GM19397 (cell line): Measurements from ENCODE around the gene ST3GAL5.

Experiments used
- ATAC-seq: cut with Tn5 transposase; IDR thresholded peaks from one replicate; pipeline ENCODE4 v1.9.1; 2021; ENCODE audit warnings: mild to moderate bottlenecking, moderate library complexity; ENCODE audit not compliant: unreplicated experiment

ST3GAL5 gene

GRCh38 chr2:85867556-85868292 lies 21.1 kb downstream of the ST3GAL5 start:
- ATAC-seq = no peak

GRCh38 chr2:85867121-85867520 lies 21.7 kb downstream of the ST3GAL5 start:
- no peak for ATAC-seq

GRCh38 chr2:85866165-85866659 lies 22.6 kb downstream of the ST3GAL5 start:
- no peak for ATAC-seq

GRCh38 chr2:85865539-85866164 lies 23.1 kb downstream of the ST3GAL5 start:
- ATAC-seq = no peak

- ATAC-seq = no peak
These were observed 24.1 kb downstream of the ST3GAL5 start for GRCh38 chr2:85864654-85865053.

GRCh38 chr2:85862426-85862825 lies 26.4 kb downstream of the ST3GAL5 start:
- no peak for ATAC-seq

GRCh38 chr2:85861650-85862049 lies 27.1 kb downstream of the ST3GAL5 start:
- ATAC-seq = no peak

- ATAC-seq = no peak
These were observed 27.6 kb downstream of the ST3GAL5 start for GRCh38 chr2:85861180-85861579.

- ATAC-seq = no peak
These were observed 29.9 kb downstream of the ST3GAL5 start for GRCh38 chr2:85858841-85859240.

GRCh38 chr2:85854897-85855296 lies 33.9 kb downstream of the ST3GAL5 start:
- no peak for ATAC-seq

- no peak for ATAC-seq
These were observed 34.7 kb downstream of the ST3GAL5 start for GRCh38 chr2:85854166-85854509.

- peak; percentile 37 for ATAC-seq
These were observed 35.2 kb downstream of the ST3GAL5 start for GRCh38 chr2:85853499-85854165.

GRCh38 chr2:85852937-85853498 lies 35.8 kb downstream of the ST3GAL5 start:
- ATAC-seq = peak; percentile 80

GRCh38 chr2:85852152-85852840 lies 36.5 kb downstream of the ST3GAL5 start:
- no peak for ATAC-seq

GRCh38 chr2:85851253-85852151 lies 37.3 kb downstream of the ST3GAL5 start:
- no peak for ATAC-seq

GRCh38 chr2:85850451-85850850 lies 38.3 kb downstream of the ST3GAL5 start:
- ATAC-seq = no peak

GRCh38 chr2:85847051-85847588 lies 41.7 kb downstream of the ST3GAL5 start:
- ATAC-seq = no peak

GRCh38 chr2:85846411-85846810 lies 42.4 kb downstream of the ST3GAL5 start:
- ATAC-seq = no peak

GRCh38 chr2:85844486-85844885 lies 44.3 kb downstream of the ST3GAL5 start:
- no peak for ATAC-seq

GRCh38 chr2:85843543-85843942 lies 45.2 kb downstream of the ST3GAL5 start:
- no peak for ATAC-seq
